ENCODE data around the gene LCE1D.

DNA sequence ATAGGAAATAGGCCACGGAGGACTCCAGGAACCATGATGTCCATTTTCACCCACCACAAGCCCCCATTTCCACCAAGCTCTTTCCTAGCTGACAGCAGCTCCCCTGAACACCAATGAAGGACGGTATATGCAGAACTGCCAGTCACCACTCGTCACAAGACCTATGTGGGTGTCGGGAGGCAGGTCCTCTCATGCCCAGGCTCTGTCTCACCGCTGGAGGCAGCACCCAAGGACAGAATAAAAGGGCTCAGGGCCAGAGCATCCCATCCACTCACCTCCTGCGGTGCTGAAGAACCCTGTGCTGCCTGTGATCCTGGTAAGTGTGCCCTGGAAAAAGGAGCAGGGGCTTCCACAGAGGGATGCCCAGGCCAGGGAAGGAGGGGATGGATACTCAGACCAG lies 21.6 kb upstream of the LCE1D start, which contains the start of gene LCE1F:
- TF ChIP-seq, protein P1, sequence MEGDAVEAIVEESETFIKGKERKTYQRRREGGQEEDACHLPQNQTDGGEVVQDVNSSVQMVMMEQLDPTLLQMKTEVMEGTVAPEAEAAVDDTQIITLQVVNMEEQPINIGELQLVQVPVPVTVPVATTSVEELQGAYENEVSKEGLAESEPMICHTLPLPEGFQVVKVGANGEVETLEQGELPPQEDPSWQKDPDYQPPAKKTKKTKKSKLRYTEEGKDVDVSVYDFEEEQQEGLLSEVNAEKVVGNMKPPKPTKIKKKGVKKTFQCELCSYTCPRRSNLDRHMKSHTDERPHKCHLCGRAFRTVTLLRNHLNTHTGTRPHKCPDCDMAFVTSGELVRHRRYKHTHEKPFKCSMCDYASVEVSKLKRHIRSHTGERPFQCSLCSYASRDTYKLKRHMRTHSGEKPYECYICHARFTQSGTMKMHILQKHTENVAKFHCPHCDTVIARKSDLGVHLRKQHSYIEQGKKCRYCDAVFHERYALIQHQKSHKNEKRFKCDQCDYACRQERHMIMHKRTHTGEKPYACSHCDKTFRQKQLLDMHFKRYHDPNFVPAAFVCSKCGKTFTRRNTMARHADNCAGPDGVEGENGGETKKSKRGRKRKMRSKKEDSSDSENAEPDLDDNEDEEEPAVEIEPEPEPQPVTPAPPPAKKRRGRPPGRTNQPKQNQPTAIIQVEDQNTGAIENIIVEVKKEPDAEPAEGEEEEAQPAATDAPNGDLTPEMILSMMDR (IDR thresholded peaks at IDR 0.05) = no peak
- TF ChIP-seq EZH2 (IDR thresholded peaks at IDR 0.05) (no peak), EZH2phosphoT487 (IDR thresholded peaks at IDR 0.05) (no peak)

Measured in neural progenitor cell (in vitro differentiated cells).